ENCODE results near the gene PTGES3L. TPM values are rescaled to one million over a fixed set of nuclear protein-coding genes. Genes with fewer than 3 reads are reported as not detected.

PTGES3L gene
- total RNA-seq = under 1 TPM; 0.12 to 0.41 (median 0.23) TPM
- polyA plus RNA-seq = 1 to 10 TPM in 1 of 2 donors, under 1 TPM in 1; 0.53 to 1.0 TPM

DNA sequence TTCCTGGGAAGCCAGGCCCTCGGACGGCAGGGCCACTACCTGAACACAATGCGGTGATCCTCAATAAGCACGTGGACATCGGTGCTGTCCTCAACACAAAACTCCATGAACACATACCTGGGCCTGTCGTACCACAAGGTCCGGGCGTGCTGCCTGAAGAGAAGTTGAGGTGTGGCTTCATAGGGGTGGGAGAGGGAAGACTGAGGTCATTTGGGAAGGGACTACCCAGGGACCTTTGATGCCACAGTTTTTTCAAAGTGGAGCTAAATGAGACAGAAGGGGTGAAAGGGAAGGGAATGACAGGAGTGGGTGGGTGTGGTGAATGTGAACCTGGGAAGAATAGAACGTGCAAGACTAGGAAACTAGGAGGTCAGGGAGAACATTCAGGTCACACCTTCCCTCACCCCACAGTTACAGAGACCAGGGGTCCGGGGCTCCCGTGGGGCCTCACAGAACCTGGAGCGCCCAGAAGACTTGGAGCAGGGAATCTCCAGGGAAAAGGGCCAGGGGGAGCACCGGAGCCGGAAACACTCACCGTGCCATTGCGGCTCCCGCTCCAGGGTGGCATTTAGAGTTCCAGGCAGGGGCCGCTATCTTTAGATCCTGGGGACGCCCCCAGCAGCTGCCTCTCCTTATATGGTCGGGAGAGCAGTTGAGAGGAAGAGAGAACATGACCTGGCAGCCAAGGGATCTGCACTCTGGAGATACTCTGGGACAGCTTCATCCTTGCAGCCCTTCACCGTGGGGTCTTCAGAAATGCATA is at the start of gene PTGES3L:
Gene PTGES3L, minus strand, starts transcription at position 570 of the 763 bp plus-strand sequence. Its CDS starts 27 bp downstream, at position 543.
- intact Hi-C loops (cut with DNase I) = no loop called here
- FAIRE-seq (no peak), DNase-seq (peak in 3 of 6 donors; percentile 32 to 41 (median 38)), ATAC-seq (peak; percentile 21 to 39 (median 28))
- peaks cover 0 to 17% (median 16%) of the 10 kb centered on the region in 3 donors for H3K4me1 ChIP-seq
- peak within 1 kb of the TSS; percentile 68 to 90 (median 86) for H3K4me3 ChIP-seq
- no peaks in the 10 kb centered on the region for H3K36me3 ChIP-seq
- H3K27ac ChIP-seq = peak within 1 kb of the TSS; percentile 68 to 85 (median 76)
- no peaks in the 10 kb centered on the region for H3K27me3 ChIP-seq
- 36 to 37% methylated on average over 21 of the region's 21 CpGs for WGBS, 2 donors
- TF ChIP-seq, protein P1, sequence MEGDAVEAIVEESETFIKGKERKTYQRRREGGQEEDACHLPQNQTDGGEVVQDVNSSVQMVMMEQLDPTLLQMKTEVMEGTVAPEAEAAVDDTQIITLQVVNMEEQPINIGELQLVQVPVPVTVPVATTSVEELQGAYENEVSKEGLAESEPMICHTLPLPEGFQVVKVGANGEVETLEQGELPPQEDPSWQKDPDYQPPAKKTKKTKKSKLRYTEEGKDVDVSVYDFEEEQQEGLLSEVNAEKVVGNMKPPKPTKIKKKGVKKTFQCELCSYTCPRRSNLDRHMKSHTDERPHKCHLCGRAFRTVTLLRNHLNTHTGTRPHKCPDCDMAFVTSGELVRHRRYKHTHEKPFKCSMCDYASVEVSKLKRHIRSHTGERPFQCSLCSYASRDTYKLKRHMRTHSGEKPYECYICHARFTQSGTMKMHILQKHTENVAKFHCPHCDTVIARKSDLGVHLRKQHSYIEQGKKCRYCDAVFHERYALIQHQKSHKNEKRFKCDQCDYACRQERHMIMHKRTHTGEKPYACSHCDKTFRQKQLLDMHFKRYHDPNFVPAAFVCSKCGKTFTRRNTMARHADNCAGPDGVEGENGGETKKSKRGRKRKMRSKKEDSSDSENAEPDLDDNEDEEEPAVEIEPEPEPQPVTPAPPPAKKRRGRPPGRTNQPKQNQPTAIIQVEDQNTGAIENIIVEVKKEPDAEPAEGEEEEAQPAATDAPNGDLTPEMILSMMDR (IDR thresholded peaks at IDR 0.05) = no peak
- H3K9me3 ChIP-seq = no peaks in the 10 kb centered on the region

DNA sequence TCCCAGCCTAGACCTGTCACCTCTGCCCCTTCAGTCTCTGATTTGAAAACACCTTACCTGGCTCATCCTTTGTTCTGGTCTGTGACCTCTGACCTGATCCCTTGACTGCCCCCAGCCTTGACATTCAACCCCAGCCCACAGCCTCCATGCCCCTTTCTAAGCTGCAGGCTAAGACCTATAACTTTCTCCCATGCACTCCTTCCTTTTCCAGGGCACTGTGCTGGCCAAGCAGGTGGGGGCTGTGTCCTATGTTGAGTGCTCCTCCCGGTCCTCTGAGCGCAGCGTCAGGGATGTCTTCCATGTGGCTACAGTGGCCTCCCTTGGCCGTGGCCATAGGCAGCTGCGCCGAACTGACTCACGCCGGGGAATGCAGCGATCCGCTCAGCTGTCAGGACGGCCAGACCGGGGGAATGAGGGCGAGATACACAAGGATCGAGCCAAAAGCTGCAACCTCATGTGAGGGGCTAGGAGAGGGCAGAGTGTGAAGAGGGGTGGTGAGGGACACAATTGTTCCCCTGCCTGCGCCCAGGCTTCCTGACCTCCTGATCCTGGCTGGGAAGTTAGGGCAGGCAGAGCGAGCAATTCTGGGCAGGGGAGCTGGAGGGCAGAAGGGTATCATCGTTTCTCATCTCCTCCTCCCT is 48.5 kb upstream of the PTGES3L start:
- ATAC-seq = no peak
- Histone ChIP-seq H3K36me3 (no peaks in the 10 kb centered on the region), H3K9me3 (no peaks in the 10 kb centered on the region), H3K4me3 (no peak overlapping the region), H3K27me3 (no peaks in the 10 kb centered on the region), H3K27ac (no peak overlapping the region), H3K4me1 (peaks cover 0 to 7% (median 3%) of the 10 kb centered on the region in 3 donors)
- TF ChIP-seq, protein P1 (IDR thresholded peaks at IDR 0.05) = no peak
- WGBS, 2 donors = 77 to 80% methylated on average over 17 of the region's 17 CpGs
- intact Hi-C loops (cut with DNase I) = no loop called here
- no peak for DNase-seq
- FAIRE-seq = no peak

DNA sequence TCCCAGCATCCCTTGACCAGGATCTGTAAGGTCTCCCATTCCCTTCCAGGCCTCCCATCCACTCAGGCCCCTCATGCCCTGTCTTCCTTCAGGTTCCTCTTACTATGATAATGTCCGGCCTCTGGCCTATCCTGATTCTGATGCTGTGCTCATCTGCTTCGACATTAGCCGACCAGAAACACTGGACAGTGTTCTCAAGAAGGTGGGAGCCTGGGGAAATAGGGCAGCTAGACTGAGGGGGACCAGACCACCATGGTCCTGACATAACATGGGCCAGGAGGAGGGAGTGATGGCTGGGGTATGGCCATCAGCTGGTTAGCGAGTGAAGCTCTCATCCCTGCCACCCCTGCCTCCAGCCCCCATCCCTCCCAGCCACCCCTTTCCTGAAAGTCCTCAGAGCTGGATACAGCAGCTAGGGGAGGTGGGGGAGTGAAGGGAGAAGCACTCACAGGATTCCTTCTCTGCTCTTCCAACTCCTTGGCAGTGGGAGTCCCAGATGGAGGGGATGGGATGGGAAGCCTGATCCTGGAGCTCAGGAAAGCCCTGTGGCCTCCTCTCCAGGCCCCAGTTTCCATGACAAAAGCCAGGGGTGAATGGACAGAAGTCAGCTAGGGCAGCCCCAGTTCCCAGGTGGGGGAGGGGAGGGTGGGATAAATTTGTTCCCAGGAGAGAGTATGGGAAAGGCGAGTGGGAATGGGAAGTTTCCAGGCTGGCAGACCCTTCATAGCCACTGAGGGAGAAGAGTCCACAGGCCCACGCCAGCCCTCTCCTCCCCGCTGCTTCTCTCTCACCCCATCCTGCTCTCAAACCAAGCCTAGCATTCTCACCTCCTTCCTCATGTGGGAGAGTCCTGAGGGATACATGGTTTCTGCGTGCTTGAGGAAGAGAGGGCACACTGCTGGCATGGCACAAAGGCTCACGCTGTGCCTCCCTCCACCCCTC is 47.5 kb upstream of the PTGES3L start:
- ATAC-seq = no peak
- Histone ChIP-seq H3K4me1 (peaks cover 5 to 8% (median 7%) of the 10 kb centered on the region in 3 donors), H3K36me3 (no peaks in the 10 kb centered on the region), H3K27me3 (no peaks in the 10 kb centered on the region), H3K4me3 (no peak overlapping the region), H3K9me3 (no peaks in the 10 kb centered on the region), H3K27ac (no peak overlapping the region)
- TF ChIP-seq, protein P1 (IDR thresholded peaks at IDR 0.05) = no peak
- intact Hi-C loops (cut with DNase I) = no loop called here
- no peak for FAIRE-seq
- no peak for DNase-seq
- WGBS, 2 donors = 69 to 78% methylated on average over 9 of the region's 9 CpGs

DNA sequence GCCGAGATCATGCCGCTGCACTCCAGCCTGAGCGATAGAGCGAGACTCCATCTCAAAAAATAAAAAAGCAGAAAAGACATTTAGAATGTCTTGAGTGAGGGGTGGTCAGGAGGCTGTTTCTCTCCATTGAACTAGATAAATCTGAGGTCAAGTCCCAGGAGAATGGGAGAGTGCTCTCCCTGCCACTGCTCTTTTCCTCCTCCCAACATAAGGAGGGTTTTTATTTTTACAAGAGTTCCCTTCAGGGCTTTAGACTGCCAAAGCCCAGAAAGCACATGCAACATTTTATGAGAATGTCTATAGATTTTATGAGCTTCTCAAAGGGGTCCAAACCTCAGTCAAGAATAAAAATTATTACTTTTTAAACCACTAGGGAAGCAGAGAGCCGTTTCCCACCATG is 46.7 kb upstream of the PTGES3L start:
- Histone ChIP-seq H3K27ac (no peak overlapping the region), H3K4me1 (peaks cover 5 to 8% (median 7%) of the 10 kb centered on the region in 3 donors), H3K36me3 (no peaks in the 10 kb centered on the region), H3K4me3 (no peak overlapping the region), H3K27me3 (no peaks in the 10 kb centered on the region), H3K9me3 (no peaks in the 10 kb centered on the region)
- FAIRE-seq (no peak), DNase-seq (no peak), ATAC-seq (no peak)
- TF ChIP-seq, protein P1 (IDR thresholded peaks at IDR 0.05) = no peak
- intact Hi-C loops (cut with DNase I) = no loop called here
- WGBS, 2 donors = 62 to 66% methylated on average over 5 of the region's 5 CpGs
